ENCODE data around the gene RNF168.
"Not testable (repeated sequence)": the region's sequence is repeated elsewhere in the genome, so short reads cannot be mapped to it uniquely, and the experiment has no call there.

Gene RNF168

GRCh38 chr3:196462680-196463477 lies 40.7 kb downstream of the RNF168 start:
- DNase-seq: not testable (repeated sequence)

- DNase-seq: no peak
Measured at GRCh38 chr3:196458063-196458462, 45.5 kb downstream of the RNF168 start.

- not testable (repeated sequence) for DNase-seq
Measured at GRCh38 chr3:196457470-196457869, 46.1 kb downstream of the RNF168 start.

- DNase-seq: peak; percentile 11
Measured at GRCh38 chr3:196454935-196455334, 48.6 kb downstream of the RNF168 start.

- DNase-seq: not testable (repeated sequence)
Measured at GRCh38 chr3:196445391-196445790, 58.2 kb downstream of the RNF168 start.

GRCh38 chr3:196444500-196444894 lies 59.1 kb downstream of the RNF168 start:
- DNase-seq: no peak

- peak; percentile 21 for DNase-seq
Measured at GRCh38 chr3:196440696-196441095, 62.9 kb downstream of the RNF168 start.

GRCh38 chr3:196440041-196440537 lies 63.5 kb downstream of the RNF168 start:
- DNase-seq: peak; percentile 83

GRCh38 chr3:196432137-196432879 lies 71.3 kb downstream of the RNF168 start, which contains the start of gene UBXN7:
TSS of gene UBXN7 (minus strand) at chr3:196432427. CDS start at chr3:196432399, 28 bp downstream.
- DNase-seq: peak; percentile 94

- peak; percentile 72 for DNase-seq
Measured at GRCh38 chr3:196431181-196432136, 72.1 kb downstream of the RNF168 start.

- DNase-seq: no peak
Measured at GRCh38 chr3:196428041-196428440, 75.5 kb downstream of the RNF168 start.

GRCh38 chr3:196424421-196424820 lies 79.1 kb downstream of the RNF168 start:
- DNase-seq: not testable (repeated sequence)

GRCh38 chr3:196423044-196423781 lies 80.4 kb downstream of the RNF168 start:
- no peak for DNase-seq

- DNase-seq: not testable (repeated sequence)
Measured at GRCh38 chr3:196421668-196422067, 81.9 kb downstream of the RNF168 start.

- no peak for DNase-seq
Measured at GRCh38 chr3:196419386-196419785, 84.2 kb downstream of the RNF168 start.

All from EL (cell line).